Upper lobe of left lung (tissue), 6 donors: ENCODE measurements around the gene SLC6A6. TPM values are rescaled to one million over a fixed set of nuclear protein-coding genes. Genes with fewer than 3 reads are reported as not detected.

Experiments
- ATAC-seq, 2 donors: fragments of 200-7000 bp; cut with Tn5 transposase; one replicate each; pipeline ENCODE4 v1.9.1; 2022; ENCODE audit warnings: mild to moderate bottlenecking in 2 of 2, moderate library complexity in 2 of 2; ENCODE audit not compliant: low FRiP score in 2 of 2
- DNase-seq, 2 donors: peaks; one replicate each; pipeline ENCODE4 v3.0.0-alpha.2; 2019 to 2020
- H3K27ac ChIP-seq, 4 donors: fragments of 200-600 bp; sonication (generic); one replicate each; pipeline ENCODE4 v1.5.1; 2016 to 2019
- H3K27me3 ChIP-seq, 4 donors: fragments of 200-600 bp; sonication (generic); one replicate each; pipeline ENCODE4 v1.5.1; 2017 to 2019
- H3K36me3 ChIP-seq, 4 donors: fragments of 200-600 bp; sonication (generic); one replicate each; pipeline ENCODE4 v1.5.1; 2016 to 2019
- H3K4me1 ChIP-seq, 4 donors: fragments of 200-600 bp; sonication (generic); one replicate each; pipeline ENCODE4 v1.5.1; 2018 to 2019
- H3K4me3 ChIP-seq, 4 donors: fragments of 200-600 bp; sonication (generic); one replicate each; pipeline ENCODE4 v1.5.1; 2017 to 2019; ENCODE audit warnings: mild to moderate bottlenecking in 2 of 4, moderate library complexity in 1 of 4
- H3K9me3 ChIP-seq, 4 donors: fragments of 200-600 bp; sonication (generic); one replicate each; pipeline ENCODE4 v1.5.1; 2018 to 2019
- EP300 ChIP-seq, 4 donors: sonication (generic); formaldehyde crosslinking; IDR thresholded peaks; one replicate each; pipeline ENCODE4 v1.5.1; 2017; ENCODE audit warnings: antibody characterized with exemption in 4 of 4, control low read depth in 2 of 4
- POLR2A ChIP-seq, 4 donors: fragments of 450-650 bp; IDR thresholded peaks; one replicate each; pipeline ENCODE4 v1.5.1; 2016 to 2017; ENCODE audit warnings: antibody characterized with exemption in 4 of 4, mild to moderate bottlenecking in 2 of 4
- POLR2AphosphoS5 ChIP-seq, 2 donors: sonication (generic); formaldehyde crosslinking; IDR thresholded peaks; one replicate each; pipeline ENCODE4 v1.5.1; 2017; ENCODE audit warnings: antibody characterized with exemption in 2 of 2
- WGBS, 2 donors: methylation state at CpG; one replicate each; pipeline ENCODE4 v1.1.5; 2017 to 2018; 5-methylcytosine and 5-hydroxymethylcytosine counted together
- total RNA-seq, 6 donors: library from RNA; depleted of rRNA in 4 of 6; stranded (reverse); fragments of >200 nt in 4 of 6; gene quantifications; one replicate each; pipeline versions ENCODE4 v1.1.0 to v1.2.1, GENCODE V29; 2016 to 2021
- TF ChIP-seq, protein P1 (sequence below), 6 experiments: fragments of 450-650 bp in 4 of 6; fragments of 200-600 bp in 2 of 6; sonication (generic) in 2 of 6; IDR thresholded peaks; one replicate each; pipeline ENCODE4 v1.5.1; 2016 to 2019; ENCODE audit warnings: antibody characterized with exemption in 6 of 6
- donor health status: DM: no; HTN: no; CAD: no; lungs with moderate emphysema.
- donor health status: DM: no; HTN: yes; CAD: no; lungs with severe emphysema.

SLC6A6 gene
- total RNA-seq, 6 donors from 2014 or later: 60.6 to 154 (median 92.8) TPM

GRCh38 chr3:14491396-14492190 lies 89.2 kb downstream of the SLC6A6 start:
- H3K9me3 ChIP-seq: no peaks in the 10 kb centered on the region
- ATAC-seq: no peak
- no peaks in the 10 kb centered on the region for H3K27me3 ChIP-seq
- no peak overlapping the region for H3K27ac ChIP-seq
- H3K36me3 ChIP-seq: peaks cover 0 to 31% (median 21%) of the 10 kb centered on the region in 4 donors
- no peak overlapping the region for H3K4me3 ChIP-seq
- 90 to 92% methylated on average over 14 to 17 of the region's 17 CpGs for WGBS, 2 donors
- peaks cover 0 to 4% (median 0%) of the 10 kb centered on the region in 4 donors for H3K4me1 ChIP-seq
- no peak for TF ChIP-seq EP300 (IDR thresholded peaks at IDR 0.05)
- TF ChIP-seq, protein P1, sequence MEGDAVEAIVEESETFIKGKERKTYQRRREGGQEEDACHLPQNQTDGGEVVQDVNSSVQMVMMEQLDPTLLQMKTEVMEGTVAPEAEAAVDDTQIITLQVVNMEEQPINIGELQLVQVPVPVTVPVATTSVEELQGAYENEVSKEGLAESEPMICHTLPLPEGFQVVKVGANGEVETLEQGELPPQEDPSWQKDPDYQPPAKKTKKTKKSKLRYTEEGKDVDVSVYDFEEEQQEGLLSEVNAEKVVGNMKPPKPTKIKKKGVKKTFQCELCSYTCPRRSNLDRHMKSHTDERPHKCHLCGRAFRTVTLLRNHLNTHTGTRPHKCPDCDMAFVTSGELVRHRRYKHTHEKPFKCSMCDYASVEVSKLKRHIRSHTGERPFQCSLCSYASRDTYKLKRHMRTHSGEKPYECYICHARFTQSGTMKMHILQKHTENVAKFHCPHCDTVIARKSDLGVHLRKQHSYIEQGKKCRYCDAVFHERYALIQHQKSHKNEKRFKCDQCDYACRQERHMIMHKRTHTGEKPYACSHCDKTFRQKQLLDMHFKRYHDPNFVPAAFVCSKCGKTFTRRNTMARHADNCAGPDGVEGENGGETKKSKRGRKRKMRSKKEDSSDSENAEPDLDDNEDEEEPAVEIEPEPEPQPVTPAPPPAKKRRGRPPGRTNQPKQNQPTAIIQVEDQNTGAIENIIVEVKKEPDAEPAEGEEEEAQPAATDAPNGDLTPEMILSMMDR (IDR thresholded peaks at IDR 0.05): no peak
- no peak for TF ChIP-seq POLR2A (IDR thresholded peaks at IDR 0.05)
- no peak for TF ChIP-seq POLR2AphosphoS5 (IDR thresholded peaks at IDR 0.05)
- DNase-seq: no peak

DNA sequence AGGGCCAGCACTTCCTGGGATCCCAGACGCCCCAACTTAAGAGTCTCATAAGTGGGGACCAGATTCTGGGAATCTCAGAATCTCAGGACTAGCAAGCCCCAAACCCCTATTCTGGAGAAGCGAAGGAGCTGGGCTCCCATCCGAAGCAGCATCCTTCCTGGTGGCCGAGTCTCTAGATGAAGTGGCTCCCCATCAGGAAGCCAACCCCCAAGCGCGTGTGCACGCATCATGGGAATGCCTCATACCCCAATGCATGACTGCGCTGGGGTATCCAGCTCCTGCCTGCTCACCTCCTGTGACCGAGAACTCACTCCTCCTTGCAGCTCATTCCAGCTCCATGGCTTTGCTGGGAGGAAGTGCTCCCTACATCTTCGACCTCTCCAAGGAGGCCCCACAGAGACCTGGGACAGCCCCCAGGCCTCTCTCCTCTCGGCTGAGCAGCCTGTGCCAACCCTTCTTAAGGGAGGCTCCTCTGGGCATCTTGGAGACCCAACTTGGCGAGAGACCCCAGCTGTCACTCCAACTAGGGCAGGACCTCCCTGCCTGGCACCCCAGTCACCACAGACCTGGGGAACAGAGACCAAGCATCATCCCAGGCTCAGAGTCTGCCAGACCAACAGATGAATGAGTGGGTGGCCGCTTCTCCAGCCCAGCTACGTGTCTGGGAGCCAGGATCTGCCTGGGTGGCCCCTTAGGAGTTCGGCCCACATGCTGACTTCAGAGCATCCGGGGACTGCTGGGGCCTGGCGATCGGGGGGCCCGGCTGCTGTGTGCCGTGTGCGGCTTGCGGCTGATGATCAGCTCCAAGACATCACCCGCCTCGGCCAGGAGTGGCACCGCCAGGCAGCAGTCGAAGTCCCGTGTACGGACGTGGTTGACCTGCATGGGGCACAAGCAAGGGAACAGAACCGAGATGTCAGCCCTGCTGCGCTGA lies 90.8 kb downstream of the SLC6A6 start:
- Histone ChIP-seq H3K36me3 (peaks cover 0 to 16% (median 7%) of the 10 kb centered on the region in 4 donors), H3K27me3 (no peaks in the 10 kb centered on the region), H3K27ac (no peak overlapping the region), H3K9me3 (no peaks in the 10 kb centered on the region), H3K4me3 (no peak overlapping the region), H3K4me1 (peaks cover 0 to under 1% (median 0%) of the 10 kb centered on the region in 4 donors)
- no peak for ATAC-seq
- WGBS, 2 donors: 92% methylated on average over 18 to 30 of the region's 31 CpGs
- no peak for DNase-seq
- TF ChIP-seq POLR2A (IDR thresholded peaks at IDR 0.05) (no peak), EP300 (IDR thresholded peaks at IDR 0.05) (no peak), POLR2AphosphoS5 (IDR thresholded peaks at IDR 0.05) (no peak)
- TF ChIP-seq, protein P1 (IDR thresholded peaks at IDR 0.05): no peak

DNA sequence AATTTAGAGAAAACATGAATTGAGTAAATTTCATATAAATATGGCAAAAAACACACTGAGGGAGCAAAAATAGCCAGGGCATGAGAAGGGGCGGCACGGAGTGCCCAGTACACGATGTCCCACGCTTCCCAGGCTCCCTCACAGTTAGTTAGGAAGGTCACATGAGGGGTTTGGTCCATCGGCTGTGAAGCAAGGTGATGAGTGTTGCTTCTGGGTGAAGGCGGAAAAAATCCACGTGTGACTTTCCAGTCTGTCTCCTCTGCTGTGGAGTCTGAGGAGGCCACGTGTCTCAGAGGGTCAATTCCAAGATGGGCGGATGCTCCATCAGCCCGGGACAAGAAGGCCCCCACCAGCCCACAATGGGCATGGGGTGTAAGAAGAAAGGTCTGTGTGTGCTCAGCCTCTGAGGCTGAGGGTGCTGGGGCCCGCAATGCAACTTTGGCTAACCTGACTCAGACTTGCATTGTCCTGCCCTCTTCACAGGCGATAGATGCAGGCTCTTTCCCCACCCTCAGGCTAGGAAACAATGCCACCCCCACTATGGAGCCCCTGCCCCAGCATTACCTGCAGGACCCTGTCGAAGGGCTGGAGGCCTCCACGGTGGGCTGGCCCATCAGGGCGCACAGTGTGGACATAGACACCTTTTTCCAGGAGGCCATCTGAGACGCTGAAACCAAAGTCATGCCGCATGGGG lies 92.0 kb downstream of the SLC6A6 start:
- no peak overlapping the region for H3K4me3 ChIP-seq
- no peak for DNase-seq
- no peaks in the 10 kb centered on the region for H3K27me3 ChIP-seq
- no peak for ATAC-seq
- no peak overlapping the region for H3K27ac ChIP-seq
- no peaks in the 10 kb centered on the region for H3K4me1 ChIP-seq
- TF ChIP-seq, protein P1 (IDR thresholded peaks at IDR 0.05): no peak
- TF ChIP-seq POLR2AphosphoS5 (IDR thresholded peaks at IDR 0.05): no peak
- no peak for TF ChIP-seq POLR2A (IDR thresholded peaks at IDR 0.05)
- no peak for TF ChIP-seq EP300 (IDR thresholded peaks at IDR 0.05)
- WGBS, 2 donors: 90 to 91% methylated on average over 15 to 17 of the region's 17 CpGs
- H3K36me3 ChIP-seq: peaks cover 0 to 4% (median 2%) of the 10 kb centered on the region in 4 donors
- H3K9me3 ChIP-seq: no peaks in the 10 kb centered on the region

- Histone ChIP-seq H3K9me3 (no peaks in the 10 kb centered on the region), H3K27me3 (no peaks in the 10 kb centered on the region), H3K27ac (no peak overlapping the region), H3K4me1 (no peaks in the 10 kb centered on the region), H3K36me3 (no peaks in the 10 kb centered on the region), H3K4me3 (no peak overlapping the region)
- no peak for TF ChIP-seq POLR2AphosphoS5 (IDR thresholded peaks at IDR 0.05)
- TF ChIP-seq EP300 (IDR thresholded peaks at IDR 0.05): no peak
- TF ChIP-seq, protein P1 (IDR thresholded peaks at IDR 0.05): no peak
- no peak for TF ChIP-seq POLR2A (IDR thresholded peaks at IDR 0.05)
- WGBS, 2 donors: 89 to 100% methylated on average over 1 to 5 of the region's 5 CpGs
- ATAC-seq (no peak), DNase-seq (no peak)
Observed at GRCh38 chr3:14494973-14495300, 92.5 kb downstream of the SLC6A6 start.
